Fibroblast of lung (primary cell): Measurements from ENCODE around the gene PSD4. TPM values are rescaled to one million over a fixed set of nuclear protein-coding genes. Genes with fewer than 3 reads are reported as not detected.

Experiments used
- DNase-seq, 2 donors: peaks; one replicate each; pipeline versions ENCODE4 v3.0.0 to v3.0.0-alpha.2; 2010; ENCODE audit warnings: low read depth in 2 of 2
- H2AFZ ChIP-seq: 2 replicates; pipeline ENCODE4 v1.5.1; 2012; ENCODE audit warnings: low read length, control low read depth, inconsistent platforms
- H3K27ac ChIP-seq: 2 replicates; pipeline ENCODE4 v1.5.1; 2011; ENCODE audit warnings: low read length, control low read depth; ENCODE audit not compliant: insufficient read depth
- H3K27me3 ChIP-seq: 2 replicates; pipeline ENCODE4 v1.5.1; 2011; ENCODE audit warnings: mild to moderate bottlenecking, low read length; ENCODE audit not compliant: control insufficient read depth, insufficient read depth
- H3K36me3 ChIP-seq: 2 replicates; pipeline ENCODE4 v1.5.1; 2011; ENCODE audit warnings: low read length; ENCODE audit not compliant: control insufficient read depth, insufficient read depth
- H3K4me1 ChIP-seq: 2 replicates; pipeline ENCODE4 v1.5.1; 2011; ENCODE audit warnings: low read length; ENCODE audit not compliant: control insufficient read depth, insufficient read depth; ENCODE audit errors: extremely low read depth
- H3K4me2 ChIP-seq: 2 replicates; pipeline ENCODE4 v1.5.1; 2011; ENCODE audit warnings: low read length, control low read depth; ENCODE audit not compliant: insufficient read depth; ENCODE audit errors: extremely low read depth
- H3K4me3 ChIP-seq, 4 experiments: fragments of 200-600 bp in 1 of 4; sonication (generic) in 1 of 4; replicated peaks in 1 of 4; 2 replicates each; pipeline ENCODE4 v1.5.1; 2011 to 2016; ENCODE audit warnings: low read length in 4 of 4, low read depth in 3 of 4, mild to moderate bottlenecking in 3 of 4, control low read depth in 2 of 4, inconsistent platforms in 1 of 4, mixed read lengths in 1 of 4; ENCODE audit not compliant: insufficient read depth in 1 of 4; ENCODE audit errors: control extremely low read depth in 1 of 4
- H3K79me2 ChIP-seq: 2 replicates; pipeline ENCODE4 v1.5.1; 2012; ENCODE audit warnings: mild to moderate bottlenecking, low read length, inconsistent platforms; ENCODE audit not compliant: control insufficient read depth, insufficient read depth
- H3K9ac ChIP-seq: 2 replicates; pipeline ENCODE4 v1.5.1; 2011; ENCODE audit warnings: mild to moderate bottlenecking, low read length, control low read depth; ENCODE audit not compliant: insufficient read depth
- H3K9me3 ChIP-seq: 2 replicates; pipeline ENCODE4 v1.5.1; 2012; ENCODE audit warnings: low read depth, low read length; ENCODE audit not compliant: control insufficient read depth, insufficient read depth
- H4K20me1 ChIP-seq: 2 replicates; pipeline ENCODE4 v1.5.1; 2011; ENCODE audit warnings: low read length; ENCODE audit not compliant: control insufficient read depth, insufficient read depth; ENCODE audit errors: extremely low read depth
- EZH2 ChIP-seq: IDR thresholded peaks from 2 replicates; pipeline ENCODE4 v1.5.1; 2012; ENCODE audit warnings: low read length, control low read depth, mild to moderate bottlenecking; ENCODE audit errors: missing control alignments
- polyA plus RNA-seq, 2 donors: library from polyadenylated mRNA; depleted of rRNA in 1 of 2; stranded (reverse) in 1 of 2; unstranded in 1 of 2; fragments of >200 nt; gene quantifications; 2 replicates each; pipeline ENCODE4 v1.2.1, GENCODE V29; 2011 to 2012; ENCODE audit warnings: missing spikeins in 1 of 2
- total RNA-seq: library from RNA; depleted of rRNA; stranded (reverse); fragments of >200 nt; gene quantifications from 2 replicates; pipeline ENCODE4 v1.2.1, GENCODE V29; 2014
- TF ChIP-seq, protein P1 (sequence below), 2 donors: IDR thresholded peaks in 1 of 2; conservative IDR thresholded peaks in 1 of 2; 1 replicate in 1 of 2; 2 replicates in 1 of 2; pipeline ENCODE4 v1.5.1; 2011 to 2012; ENCODE audit warnings: low read length in 2 of 2, control low read depth in 1 of 2, inconsistent platforms in 1 of 2, low read depth in 1 of 2, mild to moderate bottlenecking in 1 of 2

Gene PSD4
- total and polyA plus RNA-seq, 2 donors (not counting 1 experiment from before 2014, with no cell fraction given): 1.0 to 6.1 TPM

DNA sequence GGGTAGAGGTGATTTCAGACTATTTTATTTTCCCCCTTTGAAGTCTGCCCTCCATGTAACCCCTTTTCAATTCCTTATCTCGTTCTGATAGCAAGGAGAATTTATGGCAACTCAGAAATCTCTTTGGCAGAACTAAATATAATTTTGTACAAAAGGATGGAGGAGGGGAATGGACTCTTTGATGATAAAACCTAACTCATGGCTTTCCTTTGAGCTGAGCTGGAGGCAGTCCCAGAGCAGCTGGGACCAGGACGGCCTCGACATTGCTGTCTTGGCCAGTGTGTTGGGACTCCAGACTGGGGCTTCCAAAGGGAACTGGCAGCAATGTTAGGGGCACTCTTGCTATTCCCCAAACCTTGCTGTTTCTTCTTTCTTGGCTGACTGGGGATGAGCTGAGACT, 57.3 kb downstream of the PSD4 start:
- Histone ChIP-seq H3K36me3 (no peaks in the 10 kb centered on the region), H3K9ac (no peak overlapping the region), H3K27me3 (no peaks in the 10 kb centered on the region), H3K4me1 (peaks cover 6% of the 10 kb centered on the region), H2AFZ (no peak overlapping the region), H3K79me2 (no peaks in the 10 kb centered on the region), H3K4me3 (no peak overlapping the region), H3K9me3 (no peaks in the 10 kb centered on the region), H3K4me2 (no peak overlapping the region), H3K27ac (no peak overlapping the region), H4K20me1 (no peaks in the 10 kb centered on the region)
- no peak for DNase-seq
- TF ChIP-seq, protein P1, sequence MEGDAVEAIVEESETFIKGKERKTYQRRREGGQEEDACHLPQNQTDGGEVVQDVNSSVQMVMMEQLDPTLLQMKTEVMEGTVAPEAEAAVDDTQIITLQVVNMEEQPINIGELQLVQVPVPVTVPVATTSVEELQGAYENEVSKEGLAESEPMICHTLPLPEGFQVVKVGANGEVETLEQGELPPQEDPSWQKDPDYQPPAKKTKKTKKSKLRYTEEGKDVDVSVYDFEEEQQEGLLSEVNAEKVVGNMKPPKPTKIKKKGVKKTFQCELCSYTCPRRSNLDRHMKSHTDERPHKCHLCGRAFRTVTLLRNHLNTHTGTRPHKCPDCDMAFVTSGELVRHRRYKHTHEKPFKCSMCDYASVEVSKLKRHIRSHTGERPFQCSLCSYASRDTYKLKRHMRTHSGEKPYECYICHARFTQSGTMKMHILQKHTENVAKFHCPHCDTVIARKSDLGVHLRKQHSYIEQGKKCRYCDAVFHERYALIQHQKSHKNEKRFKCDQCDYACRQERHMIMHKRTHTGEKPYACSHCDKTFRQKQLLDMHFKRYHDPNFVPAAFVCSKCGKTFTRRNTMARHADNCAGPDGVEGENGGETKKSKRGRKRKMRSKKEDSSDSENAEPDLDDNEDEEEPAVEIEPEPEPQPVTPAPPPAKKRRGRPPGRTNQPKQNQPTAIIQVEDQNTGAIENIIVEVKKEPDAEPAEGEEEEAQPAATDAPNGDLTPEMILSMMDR (conservative IDR thresholded peaks at IDR 0.05 in 1 of 2, IDR thresholded peaks at IDR 0.05 in 1 of 2; ENCODE audit: low read depth in 1 of 2, low read length in 2 of 2): no peak
- TF ChIP-seq EZH2: no peak

DNA sequence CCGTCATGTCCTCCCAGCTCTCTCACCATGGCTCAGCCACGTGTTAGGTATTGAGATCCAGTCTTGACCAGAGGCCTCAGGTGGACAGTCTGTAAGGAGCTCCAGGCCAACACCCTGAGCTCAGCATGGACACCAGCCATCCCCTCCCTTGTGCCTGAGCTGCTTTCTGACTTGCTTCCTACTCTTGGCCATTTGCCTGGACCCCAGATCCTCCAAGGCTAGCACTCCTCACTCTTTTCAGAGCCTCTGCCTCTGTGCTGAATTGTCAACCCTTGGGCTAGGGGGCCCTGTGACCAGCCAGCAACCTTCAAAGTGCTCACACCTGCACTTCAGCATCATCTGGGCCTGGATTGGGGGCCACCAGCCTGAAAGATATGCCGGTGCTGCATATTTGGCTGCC, 58.4 kb downstream of the PSD4 start:
- no peaks in the 10 kb centered on the region for H4K20me1 ChIP-seq
- H3K4me1 ChIP-seq: peaks cover 6% of the 10 kb centered on the region
- no peaks in the 10 kb centered on the region for H3K27me3 ChIP-seq
- no peak overlapping the region for H3K9ac ChIP-seq
- H3K79me2 ChIP-seq: no peaks in the 10 kb centered on the region
- peaks cover 2% of the 10 kb centered on the region for H3K36me3 ChIP-seq
- H3K4me2 ChIP-seq: no peak overlapping the region
- H3K4me3 ChIP-seq: no peak overlapping the region
- no peak overlapping the region for H2AFZ ChIP-seq
- TF ChIP-seq EZH2: no peak
- TF ChIP-seq, protein P1 (conservative IDR thresholded peaks at IDR 0.05 in 1 of 2, IDR thresholded peaks at IDR 0.05 in 1 of 2; ENCODE audit: low read depth in 1 of 2, low read length in 2 of 2): no peak
- H3K9me3 ChIP-seq: no peaks in the 10 kb centered on the region
- no peak overlapping the region for H3K27ac ChIP-seq
- DNase-seq: no peak

DNA sequence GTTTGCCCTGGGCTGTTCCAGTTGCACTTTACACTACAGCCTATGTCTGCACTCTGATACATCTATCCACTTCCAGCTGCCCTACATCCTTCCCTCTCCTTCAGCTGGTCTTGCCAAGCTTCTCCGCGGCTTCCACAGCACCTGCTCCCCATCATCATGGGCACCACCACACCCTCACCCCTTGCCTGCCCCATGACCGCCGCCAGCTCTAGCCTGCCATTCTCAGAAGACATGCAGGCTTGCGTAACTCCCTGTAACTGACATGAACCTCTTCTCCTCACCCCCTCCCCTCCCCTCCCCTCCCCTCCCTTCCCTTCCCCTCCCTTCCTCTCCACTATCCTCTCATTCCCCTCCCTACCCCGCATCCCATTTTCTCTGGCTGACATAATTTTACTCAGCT, 59.0 kb downstream of the PSD4 start:
- H3K9ac ChIP-seq: no peak overlapping the region
- peak in 1 of 2 donors; percentile 47 for DNase-seq
- H3K27me3 ChIP-seq: no peaks in the 10 kb centered on the region
- TF ChIP-seq EZH2: no peak
- no peaks in the 10 kb centered on the region for H3K9me3 ChIP-seq
- H3K79me2 ChIP-seq: no peaks in the 10 kb centered on the region
- peaks cover 6% of the 10 kb centered on the region for H3K4me1 ChIP-seq
- no peaks in the 10 kb centered on the region for H4K20me1 ChIP-seq
- no peak overlapping the region for H3K4me3 ChIP-seq
- no peak overlapping the region for H2AFZ ChIP-seq
- no peak overlapping the region for H3K27ac ChIP-seq
- no peak overlapping the region for H3K4me2 ChIP-seq
- peaks cover 2% of the 10 kb centered on the region for H3K36me3 ChIP-seq
